Hematopoietic multipotent progenitor cell treated with erythropoietin and hydrocortisone succinate and interleukin-3 and kit ligand, for 17 days (in vitro differentiated cells): ENCODE results near the gene FBXO28.

Source experiments
- DNase-seq: peaks from one replicate; pipeline ENCODE4 v3.0.0-alpha.2; 2015; ENCODE audit warnings: low spot score

Gene FBXO28

GRCh38 chr1:224159541-224159940 lies 45.6 kb downstream of the FBXO28 start:
- DNase-seq, result no peak

- peak; percentile 65 for DNase-seq
Measured at GRCh38 chr1:224160171-224160682, 46.3 kb downstream of the FBXO28 start.

GRCh38 chr1:224162768-224163167 lies 48.9 kb downstream of the FBXO28 start:
- no peak for DNase-seq

- no peak for DNase-seq
Measured at GRCh38 chr1:224163311-224163710, 49.4 kb downstream of the FBXO28 start.

GRCh38 chr1:224168859-224169380 lies 55.0 kb downstream of the FBXO28 start:
- DNase-seq, result no peak

GRCh38 chr1:224169718-224170270 lies 55.9 kb downstream of the FBXO28 start:
- no peak for DNase-seq

- no peak for DNase-seq
Measured at GRCh38 chr1:224170343-224170742, 56.4 kb downstream of the FBXO28 start.

- DNase-seq, result no peak
Measured at GRCh38 chr1:224170748-224171478, 57.0 kb downstream of the FBXO28 start.

GRCh38 chr1:224172229-224172628 lies 58.3 kb downstream of the FBXO28 start:
- no peak for DNase-seq

GRCh38 chr1:224173523-224173922 lies 59.6 kb downstream of the FBXO28 start:
- no peak for DNase-seq

- no peak for DNase-seq
Measured at GRCh38 chr1:224175617-224176016, 61.7 kb downstream of the FBXO28 start.

- no peak for DNase-seq
Measured at GRCh38 chr1:224177356-224177999, 63.6 kb downstream of the FBXO28 start.

- DNase-seq, result no peak
Measured at GRCh38 chr1:224178894-224179293, 65.0 kb downstream of the FBXO28 start.

- no peak for DNase-seq
Measured at GRCh38 chr1:224180783-224181452, 67.0 kb downstream of the FBXO28 start.

GRCh38 chr1:224181453-224181810 lies 67.5 kb downstream of the FBXO28 start:
- DNase-seq, result no peak

- DNase-seq, result no peak
Measured at GRCh38 chr1:224182057-224182865, 68.3 kb downstream of the FBXO28 start.

- DNase-seq, result peak; percentile 72
Measured at GRCh38 chr1:224182866-224183590, 69.1 kb downstream of the FBXO28 start, which contains the start of gene DEGS1. Gene DEGS1 (plus strand): TSS chr1:224183240. CDS start chr1:224183337, 97 bp downstream.

- DNase-seq, result peak; percentile 55
Measured at GRCh38 chr1:224183591-224184312, 69.8 kb downstream of the FBXO28 start.

GRCh38 chr1:224185208-224185607 lies 71.3 kb downstream of the FBXO28 start:
- no peak for DNase-seq

GRCh38 chr1:224188286-224188685 lies 74.4 kb downstream of the FBXO28 start:
- DNase-seq, result no peak
